ENCODE results near the gene PRMT9. TPM values are rescaled to one million over a fixed set of nuclear protein-coding genes. Genes with fewer than 3 reads are reported as not detected.
A peak's percentile ranks its signal among the peaks of the same experiment; 100 is the strongest.

PRMT9 gene
- total and polyA plus RNA-seq, 9 of the 15 experiments (the other 6 are each of a cell fraction or from before 2014, with no cell fraction given) = 3.5 to 15.6 (median 7.2) TPM

DNA sequence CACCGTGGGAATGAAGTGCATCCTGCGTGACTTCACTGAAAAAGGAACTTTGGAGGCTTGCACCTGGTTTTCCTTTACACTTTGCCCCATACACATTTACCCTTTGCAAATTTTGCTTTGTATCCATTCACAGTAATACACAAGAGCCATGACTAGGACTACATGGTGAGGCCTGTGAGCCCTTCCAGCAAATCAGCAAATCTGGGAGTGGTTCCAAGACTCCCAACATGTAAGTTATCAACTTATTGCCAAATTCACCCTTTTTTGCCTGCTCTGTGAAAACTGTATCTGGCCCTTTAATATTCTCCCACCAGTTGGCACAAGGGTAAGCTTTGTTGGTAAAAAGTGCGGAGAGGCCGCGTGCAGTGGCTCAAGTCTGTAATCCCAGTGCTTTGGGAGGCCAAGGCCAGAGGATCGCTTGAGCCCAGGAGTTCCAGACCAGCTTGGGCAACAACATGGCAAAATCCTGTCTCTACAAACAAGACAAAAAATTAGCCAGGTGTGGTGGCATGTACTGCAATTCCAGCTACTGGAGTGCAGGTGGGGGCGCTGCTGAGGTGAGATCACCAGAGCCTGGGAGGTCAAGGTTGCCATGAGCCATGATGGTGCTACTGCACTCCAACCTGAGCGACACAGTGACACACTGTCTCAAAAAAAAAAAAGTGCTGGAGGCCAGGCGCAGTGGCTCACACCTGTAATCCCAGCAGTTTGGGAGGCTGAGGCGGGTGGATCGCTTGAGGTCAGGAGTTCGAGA is 5.0 kb downstream of the PRMT9 start:
- H3K4me2 ChIP-seq (ENCODE audit: insufficient read depth, low read length) = no peak overlapping the region
- no peaks in the 10 kb centered on the region for H3K9me1 ChIP-seq (ENCODE audit: control insufficient read depth, insufficient read depth, low read length)
- H3K79me2 ChIP-seq (ENCODE audit: control insufficient read depth, insufficient read depth, low read length) = peaks cover 31% of the 10 kb centered on the region
- H3K4me1 ChIP-seq (replicated peaks in 1 of 2; ENCODE audit: control insufficient read depth in 2 of 2, insufficient read depth in 2 of 2, low read length in 2 of 2) = peaks cover 3 to 4% of the 10 kb centered on the region in 2 experiments; a peak in 3 of 5 replicates
- no peaks in the 10 kb centered on the region for H4K20me1 ChIP-seq (replicated peaks; ENCODE audit: control insufficient read depth, insufficient read depth, low read length)
- H3K4me3 ChIP-seq = no peak overlapping the region
- DNase-seq (ENCODE audit: extremely low read depth in 1 of 4, low spot score in 3 of 4) (peak in 1 of 4 experiments; percentile 25), FAIRE-seq (no peak), ATAC-seq (no peak)
- in situ Hi-C loops (cut with MboI) = no loop called here
- H3K36me3 ChIP-seq (ENCODE audit: control insufficient read depth, insufficient read depth, low read length) = peaks cover 24% of the 10 kb centered on the region
- intact Hi-C loops (cut with micrococcal nuclease) = no loop called here
- 98% methylated on average over 9 of the region's 12 CpGs for WGBS (ENCODE audit: insufficient coverage, low coverage, missing lambda C conversion rate)
- H3K9ac ChIP-seq (ENCODE audit: insufficient read depth in 1 of 2, low read depth in 2 of 2, low read length in 2 of 2) = no peak overlapping the region; a peak in 1 of 4 replicates
- no peaks in the 10 kb centered on the region for H3K9me3 ChIP-seq (replicated peaks; ENCODE audit: control insufficient read depth, insufficient read depth, low read depth, low read length)
- POLR2A ChIA-PET = interaction anchor here (0.6 kb wide), 1 partner anchor 172 kb away, joined by 3 read pairs; no protein-coding TSS in a partner anchor
- no TSS peak for BruUV-seq (replicated peaks)
- no peak overlapping the region for H2AFZ ChIP-seq (ENCODE audit: low read depth, low read length)
- H3K27ac ChIP-seq (ENCODE audit: extremely low read depth, low read depth, low read length) = no peak overlapping the region
- no peaks in the 10 kb centered on the region for H3K27me3 ChIP-seq (ENCODE audit: control insufficient read depth in 2 of 2, insufficient read depth in 2 of 2, low read length in 2 of 2)
- CTCF ChIA-PET (ENCODE audit: low intra/inter-chr PET ratio) = no interaction called here
- TF ChIP-seq, protein P1, sequence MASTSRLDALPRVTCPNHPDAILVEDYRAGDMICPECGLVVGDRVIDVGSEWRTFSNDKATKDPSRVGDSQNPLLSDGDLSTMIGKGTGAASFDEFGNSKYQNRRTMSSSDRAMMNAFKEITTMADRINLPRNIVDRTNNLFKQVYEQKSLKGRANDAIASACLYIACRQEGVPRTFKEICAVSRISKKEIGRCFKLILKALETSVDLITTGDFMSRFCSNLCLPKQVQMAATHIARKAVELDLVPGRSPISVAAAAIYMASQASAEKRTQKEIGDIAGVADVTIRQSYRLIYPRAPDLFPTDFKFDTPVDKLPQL (IDR thresholded peaks at IDR 0.05; ENCODE audit: extremely low read depth, insufficient read length) = no peak
- no peak for TF ChIP-seq SMARCA5 (IDR thresholded peaks at IDR 0.05)
- TF ChIP-seq POLR2AphosphoS5 (IDR thresholded peaks at IDR 0.05; ENCODE audit: control insufficient read depth, insufficient read depth, low read depth, low read length) = no peak
- TF ChIP-seq, protein P2, sequence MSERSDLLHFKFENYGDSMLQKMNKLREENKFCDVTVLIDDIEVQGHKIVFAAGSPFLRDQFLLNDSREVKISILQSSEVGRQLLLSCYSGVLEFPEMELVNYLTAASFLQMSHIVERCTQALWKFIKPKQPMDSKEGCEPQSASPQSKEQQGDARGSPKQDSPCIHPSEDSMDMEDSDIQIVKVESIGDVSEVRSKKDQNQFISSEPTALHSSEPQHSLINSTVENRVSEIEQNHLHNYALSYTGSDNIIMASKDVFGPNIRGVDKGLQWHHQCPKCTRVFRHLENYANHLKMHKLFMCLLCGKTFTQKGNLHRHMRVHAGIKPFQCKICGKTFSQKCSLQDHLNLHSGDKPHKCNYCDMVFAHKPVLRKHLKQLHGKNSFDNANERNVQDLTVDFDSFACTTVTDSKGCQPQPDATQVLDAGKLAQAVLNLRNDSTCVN (CRISPR knock-in tag; IDR thresholded peaks at IDR 0.05) = no peak
- TF ChIP-seq, protein P3, sequence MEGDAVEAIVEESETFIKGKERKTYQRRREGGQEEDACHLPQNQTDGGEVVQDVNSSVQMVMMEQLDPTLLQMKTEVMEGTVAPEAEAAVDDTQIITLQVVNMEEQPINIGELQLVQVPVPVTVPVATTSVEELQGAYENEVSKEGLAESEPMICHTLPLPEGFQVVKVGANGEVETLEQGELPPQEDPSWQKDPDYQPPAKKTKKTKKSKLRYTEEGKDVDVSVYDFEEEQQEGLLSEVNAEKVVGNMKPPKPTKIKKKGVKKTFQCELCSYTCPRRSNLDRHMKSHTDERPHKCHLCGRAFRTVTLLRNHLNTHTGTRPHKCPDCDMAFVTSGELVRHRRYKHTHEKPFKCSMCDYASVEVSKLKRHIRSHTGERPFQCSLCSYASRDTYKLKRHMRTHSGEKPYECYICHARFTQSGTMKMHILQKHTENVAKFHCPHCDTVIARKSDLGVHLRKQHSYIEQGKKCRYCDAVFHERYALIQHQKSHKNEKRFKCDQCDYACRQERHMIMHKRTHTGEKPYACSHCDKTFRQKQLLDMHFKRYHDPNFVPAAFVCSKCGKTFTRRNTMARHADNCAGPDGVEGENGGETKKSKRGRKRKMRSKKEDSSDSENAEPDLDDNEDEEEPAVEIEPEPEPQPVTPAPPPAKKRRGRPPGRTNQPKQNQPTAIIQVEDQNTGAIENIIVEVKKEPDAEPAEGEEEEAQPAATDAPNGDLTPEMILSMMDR (IDR thresholded peaks at IDR 0.05 in 2 of 3, conservative IDR thresholded peaks at IDR 0.05 in 1 of 3; ENCODE audit: insufficient read depth in 2 of 3, low read depth in 1 of 3, low read length in 3 of 3) = peak; percentile 19 to 32 (median 23); a peak in 1 of 6 replicates
- no peak for TF ChIP-seq TEAD4 (IDR thresholded peaks at IDR 0.05; ENCODE audit: low read length)
- no peak for TF ChIP-seq TEAD4 (CRISPR knock-in tag; IDR thresholded peaks at IDR 0.05; ENCODE audit: borderline replicate concordance)
- no peak for TF ChIP-seq TFAM (CRISPR knock-in tag; conservative IDR thresholded peaks at IDR 0.05)

Data from K562 (cell line).